ENCODE data around the gene PRMT1. TPM values are rescaled to one million over a fixed set of nuclear protein-coding genes. Genes with fewer than 3 reads are reported as not detected.
A peak's percentile ranks its signal among the peaks of the same experiment; 100 is the strongest.

PRMT1 gene
- total and polyA plus RNA-seq, 2 of the 13 experiments (the other 11 are each of a cell fraction or from before 2014, with no cell fraction given): 324 to 374 TPM

GRCh38 chr19:49665351-49666119 lies 11.5 kb upstream of the PRMT1 start, which contains the start of the genes BCL2L12 and IRF3 (continued):
- TF ChIP-seq HNF1B (CRISPR knock-in tag; IDR thresholded peaks at IDR 0.05) (no peak), THAP7 (CRISPR knock-in tag; IDR thresholded peaks at IDR 0.05) (no peak), SRY (CRISPR knock-in tag; IDR thresholded peaks at IDR 0.05) (no peak; the same call in 1 of the 2 replicates), ZNF318 (CRISPR knock-in tag; IDR thresholded peaks at IDR 0.05) (no peak), ZBTB26 (CRISPR knock-in tag; IDR thresholded peaks at IDR 0.05; ENCODE audit: borderline replicate concordance) (no peak; the same call in 1 of the 2 replicates), RAD21 (CRISPR knock-in tag; IDR thresholded peaks at IDR 0.05) (no peak), ZC3H4 (CRISPR knock-in tag; IDR thresholded peaks at IDR 0.05; ENCODE audit: borderline replicate concordance) (no peak), NKX3-1 (CRISPR knock-in tag; IDR thresholded peaks at IDR 0.05) (no peak), MTF2 (CRISPR knock-in tag; IDR thresholded peaks at IDR 0.05; ENCODE audit: borderline replicate concordance) (no peak), ZNF232 (CRISPR knock-in tag; IDR thresholded peaks at IDR 0.05; ENCODE audit: borderline replicate concordance) (peak; percentile 25; the same call in 1 of the 2 replicates), HMG20B (CRISPR knock-in tag; conservative IDR thresholded peaks at IDR 0.05) (no peak)
- TF ChIP-seq, protein P1, sequence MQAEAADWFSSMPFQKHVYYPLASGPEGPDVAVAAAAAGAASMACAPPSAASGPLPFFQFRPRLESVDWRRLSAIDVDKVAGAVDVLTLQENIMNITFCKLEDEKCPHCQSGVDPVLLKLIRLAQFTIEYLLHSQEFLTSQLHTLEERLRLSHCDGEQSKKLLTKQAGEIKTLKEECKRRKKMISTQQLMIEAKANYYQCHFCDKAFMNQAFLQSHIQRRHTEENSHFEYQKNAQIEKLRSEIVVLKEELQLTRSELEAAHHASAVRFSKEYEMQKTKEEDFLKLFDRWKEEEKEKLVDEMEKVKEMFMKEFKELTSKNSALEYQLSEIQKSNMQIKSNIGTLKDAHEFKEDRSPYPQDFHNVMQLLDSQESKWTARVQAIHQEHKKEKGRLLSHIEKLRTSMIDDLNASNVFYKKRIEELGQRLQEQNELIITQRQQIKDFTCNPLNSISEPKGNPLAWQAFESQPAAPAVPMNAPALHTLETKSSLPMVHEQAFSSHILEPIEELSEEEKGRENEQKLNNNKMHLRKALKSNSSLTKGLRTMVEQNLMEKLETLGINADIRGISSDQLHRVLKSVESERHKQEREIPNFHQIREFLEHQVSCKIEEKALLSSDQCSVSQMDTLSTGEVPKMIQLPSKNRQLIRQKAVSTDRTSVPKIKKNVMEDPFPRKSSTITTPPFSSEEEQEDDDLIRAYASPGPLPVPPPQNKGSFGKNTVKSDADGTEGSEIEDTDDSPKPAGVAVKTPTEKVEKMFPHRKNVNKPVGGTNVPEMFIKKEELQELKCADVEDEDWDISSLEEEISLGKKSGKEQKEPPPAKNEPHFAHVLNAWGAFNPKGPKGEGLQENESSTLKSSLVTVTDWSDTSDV (CRISPR knock-in tag; IDR thresholded peaks at IDR 0.05): no peak
- TF ChIP-seq, protein P2, sequence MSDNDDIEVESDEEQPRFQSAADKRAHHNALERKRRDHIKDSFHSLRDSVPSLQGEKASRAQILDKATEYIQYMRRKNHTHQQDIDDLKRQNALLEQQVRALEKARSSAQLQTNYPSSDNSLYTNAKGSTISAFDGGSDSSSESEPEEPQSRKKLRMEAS (IDR thresholded peaks at IDR 0.05): peak; percentile 43; the same call in 1 of the 2 replicates

Measured in HepG2 (cell line).